Activated T-cell treated with anti-CD3 and anti-CD28 coated beads, Interleukin-2, amount 50 U/mL, for 48 hours (primary cell): Measurements from ENCODE around the gene PIP5KL1.
"Not testable (repeated sequence)": the region's sequence is repeated elsewhere in the genome, so short reads cannot be mapped to it uniquely, and the experiment has no call there.

Experiments
- DNase-seq, 2 experiments: peaks; one replicate each; pipeline ENCODE4 v3.0.0-alpha.2; 2020

PIP5KL1 gene

DNA sequence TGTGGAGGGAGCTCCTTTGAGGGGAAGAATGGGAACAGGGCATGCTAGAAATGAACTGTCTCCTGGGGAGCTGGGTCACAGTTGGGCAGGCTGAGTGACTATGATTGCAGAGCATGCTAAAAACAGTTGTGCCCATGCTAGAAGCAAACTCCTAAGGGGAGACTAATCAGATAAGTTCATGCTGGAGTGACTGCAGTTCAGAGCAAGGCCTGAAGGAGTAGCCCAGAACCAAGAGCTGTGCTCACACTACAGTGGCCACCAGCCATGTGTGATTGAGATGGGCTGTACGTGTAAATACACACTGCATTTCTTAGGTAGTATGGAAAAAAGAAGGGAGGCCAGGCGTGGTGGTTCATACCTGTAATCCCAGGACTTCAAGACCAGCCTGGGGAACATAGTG, 42.8 kb downstream of the PIP5KL1 start:
- no peak for DNase-seq

DNA sequence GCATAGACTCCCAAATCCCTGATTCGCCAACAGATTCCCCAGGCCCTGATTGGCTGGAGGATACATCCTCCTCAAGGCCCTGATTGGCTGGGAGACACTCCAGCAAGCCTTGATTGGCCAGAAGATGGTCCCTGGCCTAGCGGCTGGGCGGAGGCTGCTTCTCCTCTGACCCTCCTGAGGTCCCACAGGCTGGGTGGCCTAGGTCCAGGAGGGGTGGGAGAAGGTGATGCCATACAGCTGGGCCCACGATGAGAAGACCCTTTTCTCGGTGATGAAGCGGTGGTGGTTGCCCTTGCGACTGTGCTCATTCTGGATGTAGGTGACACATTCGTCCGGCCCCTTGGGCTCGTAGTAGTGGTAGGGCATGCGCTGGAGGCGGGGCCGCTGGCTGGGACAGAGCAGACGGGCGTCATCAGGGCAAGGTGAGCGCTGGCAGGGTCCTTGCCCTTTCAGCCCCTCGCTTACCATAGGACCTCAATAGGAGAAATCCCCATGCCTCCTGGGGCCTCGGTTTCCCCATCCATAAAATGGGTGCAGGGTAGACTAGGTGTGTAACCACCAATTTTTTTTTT, 44.1 kb downstream of the PIP5KL1 start:
- no peak for DNase-seq

DNA sequence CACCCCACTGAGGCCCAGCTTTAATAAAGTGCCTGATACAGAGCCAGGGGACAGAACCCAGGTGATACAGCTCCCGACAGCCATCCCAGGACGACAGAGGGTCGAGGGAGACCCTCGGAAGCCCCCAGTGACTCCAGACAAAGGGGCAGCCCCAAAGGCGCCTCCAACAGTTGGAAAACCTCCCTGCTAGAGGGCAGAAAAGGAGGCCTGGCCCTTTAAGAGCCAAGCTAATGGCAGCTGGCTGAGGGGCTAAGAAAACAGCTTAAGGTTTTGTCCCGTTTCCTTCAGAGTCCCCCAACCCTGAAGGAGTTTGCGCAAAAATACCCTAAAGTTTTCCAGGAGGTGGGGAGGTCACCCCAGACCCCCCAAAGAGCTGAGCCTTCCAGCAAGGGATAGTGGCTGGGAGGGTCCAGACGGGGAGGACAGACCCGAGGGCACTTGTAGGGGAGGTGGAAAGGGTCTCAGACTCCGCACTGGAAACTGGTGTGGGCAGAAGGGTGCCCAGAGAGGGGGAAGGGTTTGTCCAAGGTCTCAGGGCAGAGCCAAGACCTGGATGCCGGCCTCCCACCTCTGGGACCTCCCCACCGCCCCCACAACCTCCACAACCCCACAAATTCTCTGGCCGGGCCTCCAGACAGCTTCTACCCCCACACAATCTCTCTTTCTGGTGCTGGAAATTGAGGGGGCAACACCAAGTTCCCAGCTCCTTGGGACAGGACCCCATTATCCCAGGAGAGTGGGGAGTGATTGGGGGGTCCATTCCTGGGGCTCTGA, 44.9 kb downstream of the PIP5KL1 start:
- DNase-seq: no peak

DNA sequence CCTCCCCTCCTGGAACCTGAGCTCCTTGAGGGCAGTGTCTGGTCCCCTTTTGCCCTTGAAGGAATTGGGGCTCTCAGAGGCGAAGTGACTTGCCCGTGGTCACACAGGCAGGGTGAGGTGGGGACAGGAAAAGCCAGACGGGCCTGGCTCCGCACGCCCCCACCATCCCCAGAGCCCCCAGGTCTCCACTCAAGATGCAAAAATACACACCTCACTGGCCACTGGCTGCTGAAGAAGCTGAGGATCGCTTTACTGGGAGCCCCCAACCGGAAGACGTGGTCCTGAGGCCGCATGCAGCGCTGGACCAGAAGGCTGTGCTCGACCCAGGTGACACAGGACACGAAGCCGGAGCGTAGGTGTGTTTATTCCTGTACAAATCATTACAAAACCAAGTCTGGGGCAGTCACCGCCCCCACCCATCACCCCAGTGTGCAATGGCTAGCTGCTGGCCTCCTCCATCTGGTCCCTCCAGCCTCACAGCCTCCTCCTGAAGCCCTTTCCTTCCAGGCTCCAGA, 45.5 kb downstream of the PIP5KL1 start:
- DNase-seq: no peak

DNA sequence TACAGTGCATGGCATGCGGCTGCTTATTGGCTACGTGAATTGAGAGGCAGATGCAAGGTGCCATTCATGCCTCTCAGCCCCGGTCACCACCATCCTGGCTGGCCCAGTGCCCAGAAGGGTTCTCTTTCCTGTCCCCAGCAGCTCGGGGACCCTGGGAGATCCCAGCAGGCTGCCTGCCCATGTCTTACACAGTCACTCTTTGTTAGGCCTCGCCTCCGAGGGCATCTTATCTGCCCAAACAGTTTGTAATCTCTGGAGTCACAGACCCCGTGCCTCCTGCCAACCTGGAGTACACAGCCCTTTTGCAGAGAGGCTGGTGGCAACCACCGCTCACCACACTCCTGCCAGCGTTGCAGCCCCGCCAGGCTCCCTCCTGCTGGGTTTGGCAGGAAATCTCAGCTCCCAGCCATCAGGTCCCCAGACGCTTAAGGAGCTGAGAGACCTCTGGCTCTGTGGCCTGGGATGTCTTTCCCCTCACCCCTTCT, 46.1 kb downstream of the PIP5KL1 start:
- DNase-seq: no peak

DNA sequence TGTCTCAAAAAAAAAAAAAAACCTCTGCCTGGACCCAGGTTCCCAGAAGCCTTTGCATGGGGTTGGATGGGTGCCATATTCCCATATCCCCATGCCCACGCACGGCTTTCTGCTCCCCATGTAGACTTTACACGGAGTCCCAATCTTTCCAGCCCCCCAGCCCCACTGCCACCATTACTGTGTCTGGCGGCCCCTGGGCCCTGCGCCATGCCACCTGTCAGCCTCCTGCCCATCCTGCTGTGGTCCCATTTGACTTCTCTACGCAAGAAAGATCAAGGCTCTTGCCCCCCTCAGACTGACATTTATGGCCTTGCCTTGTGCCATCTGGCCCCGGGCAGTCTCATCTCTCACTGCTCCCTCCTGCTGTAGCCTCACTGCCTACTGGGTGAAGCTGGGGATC, 46.6 kb downstream of the PIP5KL1 start:
- no peak for DNase-seq

DNA sequence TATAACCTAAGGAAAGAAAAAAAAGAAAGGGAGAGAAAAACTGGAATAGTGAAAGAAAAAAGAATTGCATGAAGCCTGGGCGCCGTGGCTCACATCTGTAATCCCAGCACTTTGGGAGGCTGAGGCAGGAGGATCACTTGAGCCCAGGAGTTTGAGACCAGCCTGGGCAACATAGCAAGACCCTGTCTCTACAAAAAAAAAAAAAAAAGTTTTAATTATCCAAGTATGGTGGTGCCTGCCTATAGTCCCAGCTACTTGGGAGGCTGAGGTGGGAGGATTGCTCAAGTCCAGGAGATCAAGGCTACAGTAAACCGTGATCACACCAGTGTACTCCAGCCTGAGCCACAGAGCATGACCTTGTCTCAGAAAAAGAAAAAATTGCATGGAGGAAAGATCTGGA, 48.9 kb downstream of the PIP5KL1 start:
- not testable (repeated sequence) for DNase-seq

DNA sequence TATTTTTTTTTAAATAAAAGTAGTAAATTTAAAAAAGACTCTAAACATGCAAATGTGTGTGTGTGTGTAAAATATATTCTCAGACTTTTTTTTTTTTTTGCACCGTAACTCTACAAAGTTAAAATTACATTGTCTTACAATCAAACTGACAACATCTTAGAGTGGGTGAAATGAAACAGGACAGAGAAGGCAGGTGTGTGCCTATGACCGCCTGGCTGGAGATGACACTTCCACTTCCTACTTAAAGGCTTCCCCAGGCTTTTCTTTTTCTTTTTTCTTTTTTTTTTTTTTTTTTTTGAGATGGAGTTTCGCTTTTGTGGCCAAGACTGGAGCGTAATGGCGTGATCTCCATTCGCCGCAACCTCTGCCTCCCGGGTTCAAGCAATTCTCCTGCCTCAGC, 50.4 kb downstream of the PIP5KL1 start:
- DNase-seq: no peak

GRCh38 chr9:127878652-127879390, 51.8 kb downstream of the PIP5KL1 start:
- no peak for DNase-seq

GRCh38 chr9:127878001-127878651, 52.5 kb downstream of the PIP5KL1 start:
- no peak for DNase-seq

- no peak for DNase-seq
Measured at GRCh38 chr9:127877566-127877998, 53.0 kb downstream of the PIP5KL1 start, which contains the start of gene AK1. Gene AK1 (minus strand): TSS chr9:127877675. CDS start chr9:127874617, 3,058 bp downstream.

DNA sequence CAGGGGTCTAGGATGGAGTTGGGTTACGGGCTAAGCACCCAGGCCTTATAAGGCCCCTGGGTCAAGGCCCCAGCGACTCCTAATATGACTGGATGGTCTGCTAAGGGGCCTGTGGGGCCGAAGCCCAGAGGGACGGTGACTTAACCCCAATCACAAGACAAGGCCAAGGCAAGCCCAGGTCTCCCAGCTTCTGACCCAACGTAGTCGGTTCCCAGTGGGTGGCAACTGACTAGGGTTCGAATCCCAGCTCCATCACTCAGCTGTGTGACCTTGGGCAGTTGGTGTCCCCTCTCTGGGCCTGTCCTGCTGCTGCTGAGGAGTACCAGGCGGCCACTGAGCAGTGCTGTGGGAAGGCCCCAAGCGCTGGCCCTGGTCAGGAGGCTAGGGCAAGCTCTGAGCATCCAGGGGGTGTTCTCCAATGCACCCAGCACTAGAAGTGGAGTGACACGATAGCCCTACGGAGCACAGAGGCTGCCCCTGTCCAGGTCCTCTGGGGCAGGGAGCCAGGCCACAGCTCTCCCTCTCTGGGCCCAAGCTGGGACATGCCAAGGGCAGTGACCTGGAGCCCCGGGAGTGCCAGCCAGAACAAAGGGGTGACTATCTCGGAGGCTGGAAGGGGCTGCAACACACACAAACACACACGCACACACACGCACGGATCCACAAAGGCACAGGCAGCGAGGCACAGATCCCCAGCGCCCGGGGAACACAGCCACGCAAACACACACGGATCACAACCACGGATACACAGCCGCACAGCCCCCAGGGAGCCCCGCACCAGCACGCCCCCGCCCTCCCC, 53.6 kb downstream of the PIP5KL1 start:
- no peak for DNase-seq

GRCh38 chr9:127876026-127876763, 54.4 kb downstream of the PIP5KL1 start:
- DNase-seq: no peak

- no peak for DNase-seq
Measured at GRCh38 chr9:127875306-127875966, 55.1 kb downstream of the PIP5KL1 start.

- no peak for DNase-seq
Measured at GRCh38 chr9:127874301-127875221, 56.0 kb downstream of the PIP5KL1 start.

DNA sequence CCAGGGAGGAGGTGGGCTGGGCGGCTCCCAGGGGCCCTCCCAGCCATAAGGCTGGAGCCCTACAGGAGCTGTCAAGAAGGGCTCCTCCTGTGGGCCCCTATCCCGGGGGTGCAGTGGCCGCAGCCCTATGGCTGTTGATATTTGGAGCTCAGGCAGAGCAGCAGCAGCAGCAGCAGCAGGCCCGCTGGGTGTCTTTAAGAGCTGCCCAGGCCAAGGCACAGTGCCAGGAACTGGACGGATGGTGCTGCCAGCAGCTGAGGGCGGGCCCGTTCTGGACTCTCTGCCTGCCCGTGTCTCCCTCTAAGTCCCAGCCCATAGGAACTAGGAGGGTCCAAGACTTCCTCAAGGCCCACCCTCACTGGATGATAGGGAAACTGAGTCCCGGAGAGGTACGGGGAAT, 56.7 kb downstream of the PIP5KL1 start:
- no peak for DNase-seq

DNA sequence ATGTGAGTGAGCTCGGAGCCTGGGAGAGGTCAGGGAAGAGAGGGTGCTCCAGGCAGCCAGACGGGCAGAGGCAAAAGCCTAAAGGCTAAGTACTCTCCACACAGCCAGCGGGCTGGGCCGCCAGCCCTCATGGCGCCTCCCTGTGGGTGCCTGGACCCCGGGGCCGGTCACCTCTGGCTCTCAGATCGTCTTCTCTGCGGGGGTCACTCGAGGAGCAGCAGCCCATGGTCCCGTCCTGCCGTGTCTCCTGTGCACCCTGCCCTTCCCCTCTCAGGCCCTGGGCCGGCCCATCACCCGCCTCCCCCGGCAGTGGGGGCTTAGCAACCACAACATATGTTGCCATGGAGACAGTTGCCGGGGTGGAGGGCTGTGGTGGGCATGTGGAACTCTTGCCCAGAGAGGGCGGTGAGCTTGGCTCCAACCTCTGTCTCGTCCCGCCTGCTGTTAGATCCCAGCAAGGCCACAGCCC, 57.3 kb downstream of the PIP5KL1 start:
- DNase-seq: no peak

DNA sequence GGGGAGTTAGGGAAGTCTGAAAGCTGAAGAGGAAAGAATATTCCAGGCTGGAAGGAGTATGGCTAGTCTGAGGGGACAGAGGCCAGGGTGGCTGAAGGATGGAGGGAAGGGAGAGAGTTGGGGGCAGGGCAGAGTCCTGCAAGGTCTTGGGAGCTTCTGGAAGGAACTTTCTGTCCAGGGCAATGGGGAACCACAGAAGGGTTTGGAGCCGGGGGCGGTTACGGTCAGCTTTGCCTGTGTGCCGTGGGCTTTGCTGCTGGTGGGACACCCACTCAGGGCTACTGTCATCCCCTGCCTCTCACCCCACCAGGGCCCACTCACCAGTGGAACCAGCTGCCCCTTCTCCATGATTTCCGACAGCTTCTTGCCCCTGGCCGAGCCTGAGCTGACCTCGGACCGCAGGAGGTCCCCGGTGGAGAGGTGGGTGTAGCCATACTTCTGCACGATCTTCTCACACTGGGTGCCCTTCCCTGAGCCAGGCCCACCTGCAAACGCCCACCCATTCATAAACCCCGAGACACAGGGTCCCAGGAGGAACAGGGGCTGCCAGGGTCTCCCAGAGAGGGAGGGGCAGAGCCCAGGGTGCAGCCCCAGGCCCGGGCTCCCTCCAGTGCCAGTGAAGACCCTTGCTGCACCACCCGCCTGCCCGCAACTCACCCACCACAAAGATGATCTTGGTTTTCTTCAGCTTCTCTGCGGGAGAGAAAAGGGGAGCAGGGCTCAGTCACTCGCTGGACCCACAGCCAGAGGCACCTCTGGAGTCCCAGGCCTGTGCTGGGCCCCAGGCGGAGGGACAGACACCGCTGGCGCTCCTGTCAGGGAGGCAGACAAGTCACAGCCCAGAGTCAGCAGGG, 58.0 kb downstream of the PIP5KL1 start:
- DNase-seq: no peak

- no peak for DNase-seq
Measured at GRCh38 chr9:127871531-127871930, 59.0 kb downstream of the PIP5KL1 start.
